Smooth muscle cell of the brain vasculature (primary cell): ENCODE data around the gene FZD10.

Source experiments
- DNase-seq: peaks from one replicate; pipeline ENCODE4 v3.0.0-alpha.2; 2012; ENCODE audit warnings: low read depth, low spot score

FZD10 gene

DNA sequence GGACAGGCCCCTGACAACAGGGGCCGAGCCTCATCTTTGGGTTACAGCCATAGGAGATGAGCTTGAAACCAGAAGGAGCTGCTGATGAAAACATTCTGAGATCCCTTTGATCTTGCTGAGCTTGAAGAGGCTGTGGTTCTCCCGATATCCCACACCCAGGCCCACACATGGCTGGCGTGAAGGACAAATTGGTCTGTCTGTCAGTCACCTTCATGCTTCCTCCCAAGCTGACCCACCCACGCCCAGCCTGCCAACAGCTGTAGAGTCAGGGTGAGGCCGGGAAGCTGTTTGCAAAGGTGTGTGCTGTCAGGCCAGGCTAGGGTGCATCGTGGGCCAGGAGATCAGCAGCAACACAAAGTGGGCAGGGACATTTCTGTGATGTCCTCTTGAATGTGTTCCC, 43.2 kb downstream of the FZD10 start:
- DNase-seq: no peak

DNA sequence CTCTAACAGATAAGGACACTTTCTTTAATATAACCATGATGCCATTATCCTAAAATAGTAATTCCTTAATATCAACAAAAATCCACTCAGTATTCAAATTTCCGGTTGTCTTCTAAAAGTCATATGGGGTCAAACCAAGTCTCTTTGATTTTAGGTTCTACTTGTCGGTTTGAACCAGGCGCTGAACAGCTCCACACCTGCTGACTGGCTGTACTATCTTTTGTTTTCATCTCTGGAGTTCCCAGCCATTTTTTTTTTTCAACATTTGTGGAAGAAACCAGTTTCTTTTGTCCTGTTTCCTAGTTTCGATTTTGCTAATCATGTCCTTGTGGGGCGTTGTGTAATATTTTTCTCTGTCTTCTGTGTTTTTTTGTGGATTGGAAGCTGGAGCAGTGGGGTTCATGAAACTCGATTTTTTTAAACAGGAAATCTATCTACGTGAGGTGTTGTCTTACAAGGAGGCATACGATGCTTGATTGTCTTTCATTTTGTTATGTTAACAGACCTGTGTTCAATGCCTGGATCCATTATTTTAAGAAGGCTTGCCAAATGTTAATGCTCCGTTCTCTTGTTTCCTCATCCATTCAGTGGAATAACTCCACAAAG, 50.2 kb downstream of the FZD10 start:
- no peak for DNase-seq

DNA sequence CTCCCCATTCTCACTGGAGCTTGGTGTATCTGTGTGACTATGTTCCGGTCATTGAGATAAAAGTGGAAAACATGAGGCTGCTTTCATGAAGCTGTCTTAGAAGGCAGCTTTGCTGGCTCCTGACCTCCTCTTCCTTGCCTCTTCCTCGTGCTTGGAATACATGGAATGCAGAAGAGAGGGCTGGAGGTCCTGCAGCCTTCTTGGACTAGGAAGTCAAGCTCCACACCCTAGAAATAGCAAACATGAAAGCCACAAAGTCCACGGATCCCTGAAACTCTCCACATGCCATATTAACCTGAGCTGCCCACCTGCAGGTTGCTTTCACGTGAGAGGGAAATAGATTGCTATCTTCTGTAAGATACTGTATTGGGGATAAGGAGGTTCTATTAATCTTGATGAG, 51.0 kb downstream of the FZD10 start:
- no peak for DNase-seq

GRCh38 chr12:130214686-130215395, 52.6 kb downstream of the FZD10 start:
- DNase-seq: no peak
